Lung (tissue), 16 donors: ENCODE results near the gene DOCK3. TPM values are rescaled to one million over a fixed set of nuclear protein-coding genes. Genes with fewer than 3 reads are reported as not detected.

Source experiments
- ATAC-seq: fragments of 200-7000 bp; cut with Tn5 transposase; one replicate; pipeline ENCODE4 v1.9.1; 2020; ENCODE audit warnings: moderate number of reproducible peaks; ENCODE audit not compliant: insufficient read depth, low FRiP score
- DNase-seq, 3 donors: peaks; one replicate each; pipeline ENCODE4 v3.0.0-alpha.2; 2013 to 2017
- H3K27ac ChIP-seq, 2 donors: one replicate each; pipeline ENCODE4 v1.5.1; 2013; ENCODE audit warnings: mild to moderate bottlenecking in 2 of 2, moderate library complexity in 2 of 2, control low read depth in 1 of 2, inconsistent platforms in 1 of 2, low read depth in 1 of 2, low read length in 1 of 2
- H3K27me3 ChIP-seq, 3 donors: one replicate each; pipeline ENCODE4 v1.5.1; 2013; ENCODE audit warnings: low read length in 2 of 3; ENCODE audit not compliant: control insufficient read depth in 3 of 3, insufficient read depth in 3 of 3
- H3K36me3 ChIP-seq, 4 donors: one replicate each; pipeline ENCODE4 v1.5.1; 2013; ENCODE audit warnings: low read length in 4 of 4, mild to moderate bottlenecking in 1 of 4, moderate library complexity in 1 of 4; ENCODE audit not compliant: control insufficient read depth in 4 of 4, insufficient read depth in 4 of 4
- H3K4me1 ChIP-seq, 5 donors: one replicate each; pipeline ENCODE4 v1.5.1; 2013; ENCODE audit warnings: low read length in 5 of 5, mild to moderate bottlenecking in 2 of 5, moderate library complexity in 1 of 5; ENCODE audit not compliant: control insufficient read depth in 5 of 5, insufficient read depth in 5 of 5
- H3K4me3 ChIP-seq: one replicate; pipeline ENCODE4 v1.5.1; 2013; ENCODE audit warnings: mild to moderate bottlenecking, control low read depth, moderate library complexity
- H3K9ac ChIP-seq, 2 donors: one replicate each; pipeline ENCODE4 v1.5.1; 2013; ENCODE audit warnings: low read length in 2 of 2, control low read depth in 1 of 2; ENCODE audit not compliant: insufficient read depth in 1 of 2
- H3K9me3 ChIP-seq, 4 donors: one replicate each; pipeline ENCODE4 v1.5.1; 2013; ENCODE audit warnings: low read length in 3 of 4, mild to moderate bottlenecking in 1 of 4, moderate library complexity in 1 of 4; ENCODE audit not compliant: control insufficient read depth in 4 of 4, insufficient read depth in 3 of 4
- CTCF ChIP-seq: IDR thresholded peaks from 2 replicates; pipeline ENCODE4 v1.5.1; 2012; ENCODE audit warnings: mild to moderate bottlenecking; ENCODE audit errors: control extremely low read depth, extremely low read depth
- WGBS, 2 donors: extraction: QIAGEN DNeasy Blood & Tissue Kit; methylation state at CpG; one replicate each; pipeline ENCODE4 v1.1.7; 2013; 5-methylcytosine and 5-hydroxymethylcytosine counted together
- long read RNA-seq, 5 donors: transcript quantifications; one replicate each; lab custom pipeline, GENCODE V29; 2026
- polyA plus RNA-seq, 2 donors: library from polyadenylated mRNA; stranded (reverse); fragments of 200-250 nt; gene quantifications; one replicate each; pipeline ENCODE4 v1.2.1, GENCODE V29; 2013
- total RNA-seq, 2 donors: library from RNA; depleted of rRNA in 1 of 2; stranded (reverse); fragments of >200 nt in 1 of 2; gene quantifications; one replicate each; pipeline ENCODE4 v1.2.1, GENCODE V29; 2014 to 2021
- donor health status: control.
- donor health status: control.
- donor health status: Bipolar disorder and iron deficiency.
- donor health status: healthy.
- donor health status: DM: yes; HTN: yes; CAD: no.

The DOCK3 gene
- total RNA-seq, result 1 to 10 TPM in 1 of 2 donors, under 1 TPM in 1; 0.25 to 1.4 TPM
- under 1 TPM; 0.06 to 0.43 TPM for polyA plus RNA-seq
- long read RNA-seq, donor 1, result 0 reads
- long read RNA-seq, donor 2, result 0 reads
- long read RNA-seq, donor 3, result 0 reads
- long read RNA-seq, donor 4, result 0 reads
- long read RNA-seq, donor 5, result 0 reads

- H3K36me3 ChIP-seq, result no peaks in the 10 kb centered on the region
- WGBS, 2 donors, result 3% methylated on average over 53 to 89 of the region's 89 CpGs
- no peaks in the 10 kb centered on the region for H3K9me3 ChIP-seq
- H3K4me3 ChIP-seq, result peak within 1 kb of the TSS; percentile 57
- TF ChIP-seq CTCF, result no peak
- H3K27ac ChIP-seq, result peak within 1 kb of the TSS in 1 of 2 donors; percentile 54
- DNase-seq (peak; percentile 43 to 77 (median 59)), ATAC-seq (peak; percentile 61)
- H3K4me1 ChIP-seq, result peaks cover 0 to 4% (median 0%) of the 10 kb centered on the region in 5 donors
- H3K27me3 ChIP-seq, result peaks cover 0 to 71% (median 68%) of the 10 kb centered on the region in 3 donors
- no peak within 1 kb of the TSS for H3K9ac ChIP-seq
These were observed at the start of gene DOCK3 for GRCh38 chr3:50674349-50675178. Gene DOCK3, plus strand, starts transcription at chr3:50674927. Its CDS starts 337 bp downstream, at chr3:50675264.

- H3K27me3 ChIP-seq, result no peaks in the 10 kb centered on the region
- no peak overlapping the region for H3K4me3 ChIP-seq
- peak overlapping the region in 1 of 2 donors; percentile 83 for H3K27ac ChIP-seq
- no peak overlapping the region for H3K9ac ChIP-seq
- no peaks in the 10 kb centered on the region for H3K9me3 ChIP-seq
- peaks cover 0 to 9% (median 2%) of the 10 kb centered on the region in 4 donors for H3K36me3 ChIP-seq
- DNase-seq (no peak), ATAC-seq (no peak)
- WGBS, 2 donors, result 65 to 79% methylated on average over 18 of the region's 18 CpGs
- peaks cover 0 to 43% (median 14%) of the 10 kb centered on the region in 5 donors for H3K4me1 ChIP-seq
- TF ChIP-seq CTCF, result no peak
These were observed 49.2 kb upstream of the DOCK3 start for GRCh38 chr3:50625231-50626182.

GRCh38 chr3:50626401-50626800 is 48.3 kb upstream of the DOCK3 start:
- Histone ChIP-seq H3K9ac (no peak overlapping the region), H3K9me3 (no peaks in the 10 kb centered on the region), H3K36me3 (peaks cover 0 to 9% (median under 1%) of the 10 kb centered on the region in 4 donors), H3K4me1 (peaks cover 0 to 43% (median 14%) of the 10 kb centered on the region in 5 donors), H3K27me3 (no peaks in the 10 kb centered on the region), H3K27ac (peak overlapping the region; percentile 44 to 83), H3K4me3 (no peak overlapping the region)
- TF ChIP-seq CTCF, result no peak
- ATAC-seq (no peak), DNase-seq (no peak)
- 73 to 88% methylated on average over 3 of the region's 3 CpGs for WGBS, 2 donors
